Ovary (tissue), 9 donors: ENCODE data around the gene TFF1. TPM values are rescaled to one million over a fixed set of nuclear protein-coding genes. Genes with fewer than 3 reads are reported as not detected.

Source experiments
- DNase-seq, 5 donors: peaks; one replicate each; pipeline ENCODE4 v3.0.0-alpha.2; 2019 to 2020
- H3K27ac ChIP-seq, 2 donors: fragments of 200-600 bp; one replicate each; pipeline versions ENCODE4 v1.5.1 to v1.8.0; 2019 to 2022
- H3K27me3 ChIP-seq: fragments of 200-600 bp; one replicate; pipeline ENCODE4 v1.8.0; 2022
- H3K36me3 ChIP-seq: fragments of 200-600 bp; sonication (generic); one replicate; pipeline ENCODE4 v1.5.1; 2019
- H3K4me1 ChIP-seq: one replicate; pipeline ENCODE4 v1.8.1; 2013; ENCODE audit warnings: mild to moderate bottlenecking, moderate library complexity; ENCODE audit not compliant: insufficient read depth
- H3K4me3 ChIP-seq: fragments of 200-600 bp; sonication (generic); one replicate; pipeline ENCODE4 v1.5.1; 2017
- H3K9me3 ChIP-seq, 2 donors: fragments of 200-600 bp in 1 of 2; sonication (generic) in 1 of 2; one replicate each; pipeline versions ENCODE4 v1.5.1 to v1.8.1; 2013 to 2019; ENCODE audit warnings: mild to moderate bottlenecking in 1 of 2, moderate library complexity in 1 of 2
- CTCF ChIP-seq, 3 donors: fragments of 450-650 bp in 2 of 3; fragments of 200-600 bp in 1 of 3; IDR thresholded peaks; one replicate each; pipeline versions ENCODE4 v1.5.1 to v1.8.0; 2016 to 2022; ENCODE audit warnings: antibody characterized with exemption in 3 of 3, mild to moderate bottlenecking in 1 of 3
- EP300 ChIP-seq: sonication (generic); formaldehyde crosslinking; IDR thresholded peaks from one replicate; pipeline ENCODE4 v1.6.1; 2017; ENCODE audit warnings: antibody characterized with exemption
- POLR2A ChIP-seq: fragments of 450-650 bp; IDR thresholded peaks from one replicate; pipeline ENCODE4 v1.6.1; 2017; ENCODE audit warnings: antibody characterized with exemption, mild to moderate bottlenecking, moderate library complexity
- WGBS, 3 donors: extraction: QIAGEN DNeasy Blood & Tissue Kit in 1 of 3; methylation state at CpG; one replicate each; pipeline versions ENCODE4 v1.1.5 to v1.1.7; 2013 to 2017; 5-methylcytosine and 5-hydroxymethylcytosine counted together
- intact Hi-C, 4 donors: fragments of 100-400 bp; cut with DNase I; formaldehyde crosslinking; loops; one replicate each; pipeline versions ENCODE4 v1.11.0 to v1.15.1; 2022 to 2023
- polyA plus RNA-seq, 2 donors: library from polyadenylated mRNA; stranded (reverse); fragments of 200-250 nt in 1 of 2; fragments of 350-450 nt in 1 of 2; fragmentation: Illumina TruSeq in 1 of 2; extraction: RNeasy Lipid Tissue Mini Kit (QIAGEN cat#74804) in 1 of 2; gene quantifications; one replicate each; pipeline ENCODE4 v1.2.3, GENCODE V29; 2013 to 2014
- total RNA-seq, 7 donors: library from RNA; depleted of rRNA in 2 of 7; stranded (reverse); fragments of >200 nt in 2 of 7; fragmentation: NEBNext Ultra II Directional in 3 of 7; extraction: Animal tissue kit (Norgen Biotek cat#: 25700) in 3 of 7; gene quantifications; one replicate each; pipeline versions ENCODE4 v1.1.0 to v1.2.4, GENCODE V29; 2016 to 2023
- donor health status: DM: no; HTN: no; CAD: no; lungs with moderate emphysema.
- donor health status: DM: no; HTN: no; CAD: no.
- donor health status: Bipolar disorder and iron deficiency.
- donor health status: DM: yes; HTN: yes; CAD: no.
- donor health status: DM: no; HTN: no; CAD: no.
- donor health status: DM: yes; HTN: yes; CAD: no.

Gene TFF1
- total and polyA plus RNA-seq, 9 donors, result 1.4 TPM; not detected in 8

DNA sequence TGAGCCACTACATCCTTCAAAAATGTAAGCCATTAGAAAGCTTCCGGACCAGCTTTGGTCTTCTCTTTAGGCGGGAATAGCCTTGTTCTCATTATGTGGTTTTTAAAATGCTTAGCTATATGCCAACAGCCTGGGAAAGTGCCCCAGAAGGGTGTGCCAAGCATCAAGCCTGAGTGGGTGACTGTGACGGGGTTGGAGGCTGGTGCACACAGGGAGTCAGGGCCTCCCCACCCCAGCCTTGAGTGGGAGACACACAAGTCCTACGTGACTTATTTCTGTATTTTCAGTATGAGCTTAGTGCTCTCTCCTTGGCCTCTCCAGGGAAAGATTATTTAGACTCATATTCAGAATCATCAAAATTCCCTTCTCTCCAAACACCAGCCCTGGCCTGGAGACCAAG, 47.2 kb upstream of the TFF1 start:
- 89 to 95% (median 92%) methylated on average over 4 of the region's 4 CpGs for whole genome bisulfite sequencing, 3 donors
- intact Hi-C loops, result no loop called here
- TF ChIP-seq EP300 (no peak), POLR2A (no peak), CTCF (IDR thresholded peaks at IDR 0.05) (no peak)
- Histone ChIP-seq H3K4me3 (no peak overlapping the region), H3K27me3 (no peaks in the 10 kb centered on the region), H3K27ac (no peak overlapping the region), H3K9me3 (no peaks in the 10 kb centered on the region), H3K36me3 (no peaks in the 10 kb centered on the region), H3K4me1 (peaks cover 9% of the 10 kb centered on the region)
- no peak for DNase-seq

- Histone ChIP-seq H3K27me3 (no peaks in the 10 kb centered on the region), H3K9me3 (no peaks in the 10 kb centered on the region), H3K27ac (no peak overlapping the region), H3K4me3 (no peak overlapping the region), H3K4me1 (peaks cover 9% of the 10 kb centered on the region), H3K36me3 (no peaks in the 10 kb centered on the region)
- TF ChIP-seq EP300 (no peak), CTCF (IDR thresholded peaks at IDR 0.05) (no peak), POLR2A (no peak)
- intact Hi-C loops, result no loop called here
- no peak for DNase-seq
- 73 to 77% (median 76%) methylated on average over 14 of the region's 14 CpGs for WGBS, 3 donors
Observed at GRCh38 chr21:42413093-42413492, 46.8 kb upstream of the TFF1 start.

DNA sequence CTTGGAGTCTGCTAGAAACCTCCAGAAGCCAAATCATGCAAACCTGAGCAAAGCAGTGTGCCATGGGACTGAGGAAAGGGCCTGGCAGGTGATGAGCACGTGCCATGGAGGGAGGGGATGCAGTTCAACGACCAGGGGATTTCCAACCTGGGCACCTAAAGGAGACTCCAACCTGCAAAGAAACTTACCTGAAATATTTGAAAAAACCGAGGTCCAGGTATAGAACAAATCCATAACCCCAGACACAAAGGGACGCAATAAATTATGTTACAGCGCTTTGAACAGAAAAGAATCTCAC, 46.2 kb upstream of the TFF1 start:
- peaks cover 9% of the 10 kb centered on the region for H3K4me1 ChIP-seq
- H3K9me3 ChIP-seq, result no peaks in the 10 kb centered on the region
- no peak for TF ChIP-seq POLR2A
- no peak for TF ChIP-seq EP300
- DNase-seq, result no peak
- intact Hi-C loops, result no loop called here
- H3K27me3 ChIP-seq, result no peaks in the 10 kb centered on the region
- 82 to 89% (median 83%) methylated on average over 5 of the region's 5 CpGs for WGBS, 3 donors
- H3K27ac ChIP-seq, result no peak overlapping the region
- H3K36me3 ChIP-seq, result no peaks in the 10 kb centered on the region
- H3K4me3 ChIP-seq, result no peak overlapping the region

- Histone ChIP-seq H3K4me1 (peaks cover 9% of the 10 kb centered on the region), H3K27ac (no peak overlapping the region), H3K9me3 (no peaks in the 10 kb centered on the region), H3K27me3 (no peaks in the 10 kb centered on the region), H3K36me3 (no peaks in the 10 kb centered on the region), H3K4me3 (no peak overlapping the region)
- no peak for TF ChIP-seq CTCF (IDR thresholded peaks at IDR 0.05)
- no peak for TF ChIP-seq POLR2A
- TF ChIP-seq EP300, result no peak
- intact Hi-C loops, result no loop called here
- DNase-seq, result no peak
- WGBS, 3 donors, result 70 to 72% (median 71%) methylated on average over 21 of the region's 21 CpGs
Observed at GRCh38 chr21:42411891-42412635, 45.7 kb upstream of the TFF1 start.

GRCh38 chr21:42411197-42411869, 45.0 kb upstream of the TFF1 start:
- H3K9me3 ChIP-seq, result no peaks in the 10 kb centered on the region
- H3K4me3 ChIP-seq, result no peak overlapping the region
- no peaks in the 10 kb centered on the region for H3K27me3 ChIP-seq
- peaks cover 9% of the 10 kb centered on the region for H3K4me1 ChIP-seq
- TF ChIP-seq POLR2A (no peak), EP300 (no peak), CTCF (IDR thresholded peaks at IDR 0.05) (no peak)
- H3K27ac ChIP-seq, result no peak overlapping the region
- no peak for DNase-seq
- no peaks in the 10 kb centered on the region for H3K36me3 ChIP-seq
- intact Hi-C loops, result no loop called here
- 54 to 61% (median 57%) methylated on average over 7 of the region's 7 CpGs for WGBS, 3 donors
